Dendritic cell treated with granulocyte-macrophage colony-stimulating factor and Interleukin-4, amounts not matched to agents 40 ng/mL and 50 ng/mL, for 4 days (primary cell): ENCODE measurements around the gene FCN3.
A peak's percentile ranks its signal among the peaks of the same experiment; 100 is the strongest.

Experiments used
- H3K27ac Mint-ChIP-seq: one replicate; pipeline ENCODE4 v1.8.0; 2022; ENCODE audit warnings: mild to moderate bottlenecking, mixed read lengths
- H3K27me3 Mint-ChIP-seq: one replicate; pipeline ENCODE4 v1.8.0; 2022; ENCODE audit warnings: mild to moderate bottlenecking, mixed read lengths
- H3K36me3 Mint-ChIP-seq: one replicate; pipeline ENCODE4 v1.8.0; 2022; ENCODE audit warnings: low read depth, mixed read lengths
- H3K4me1 Mint-ChIP-seq: one replicate; pipeline ENCODE4 v1.8.0; 2022; ENCODE audit warnings: low read depth, mixed read lengths
- H3K4me3 Mint-ChIP-seq: one replicate; pipeline ENCODE4 v1.8.0; 2022; ENCODE audit warnings: mild to moderate bottlenecking, moderate library complexity, mixed read lengths
- H3K9me3 Mint-ChIP-seq: one replicate; pipeline ENCODE4 v1.8.0; 2022; ENCODE audit warnings: mixed read lengths
- intact Hi-C: fragments of 100-400 bp; cut with micrococcal nuclease; formaldehyde crosslinking; loops from one replicate; pipeline ENCODE4 v1.15.0; 2022

Gene FCN3

DNA sequence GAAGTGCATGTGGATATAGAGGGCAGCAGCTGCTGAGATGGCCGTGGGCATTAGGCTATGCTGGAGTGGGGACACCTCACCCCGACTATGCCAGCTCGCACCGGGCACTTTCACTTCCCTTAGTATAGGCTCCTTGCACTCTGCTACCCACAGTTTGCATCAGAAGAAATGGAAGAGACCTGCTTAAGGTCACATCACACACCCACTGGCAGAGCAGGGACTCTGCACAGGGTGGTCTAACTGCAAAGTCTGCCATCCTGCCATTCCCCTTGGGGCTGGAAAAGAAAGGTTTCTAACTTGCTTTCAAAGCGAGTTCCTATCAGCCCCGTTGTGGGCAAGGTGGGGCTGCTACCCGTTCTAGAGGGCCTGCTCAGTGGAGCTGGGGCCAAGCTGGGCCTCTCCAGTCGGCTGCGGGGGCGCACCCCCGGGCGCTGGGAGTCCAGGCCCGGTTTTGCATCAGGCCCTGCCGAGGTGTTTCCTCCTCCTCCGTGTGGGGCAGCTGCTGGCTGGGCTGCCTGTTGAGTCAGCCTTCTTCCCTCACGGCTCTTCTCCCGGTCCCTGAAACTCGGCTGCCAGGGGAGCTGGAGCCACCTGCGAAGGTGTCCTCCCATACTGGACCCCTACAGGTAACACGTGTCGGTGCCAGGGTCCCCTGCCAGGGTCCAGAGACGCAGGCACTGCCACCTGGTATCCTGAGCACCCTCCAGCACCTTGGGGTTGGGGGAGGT lies 32.9 kb downstream of the FCN3 start, which contains the start of gene SYTL1:
Gene SYTL1, plus strand, starts transcription at position 498 of the 728 bp plus-strand sequence. CDS start 3,313 bp downstream, outside the sequence.
- intact Hi-C loops: no loop called here
- no peaks in the 10 kb centered on the region for H3K27me3 Mint-ChIP-seq

GRCh38 chr1:27339213-27339612 lies 35.4 kb downstream of the FCN3 start:
- Mint-ChIP-seq H3K27me3 (no peaks in the 10 kb centered on the region), H3K27ac (no peak overlapping the region), H3K4me3 (no peak overlapping the region), H3K4me1 (peaks cover 46% of the 10 kb centered on the region), H3K36me3 (peaks cover 41% of the 10 kb centered on the region), H3K9me3 (no peaks in the 10 kb centered on the region)
- intact Hi-C loops: no loop called here

More for the DNA sequence above, 32.9 kb downstream of the FCN3 start, which contains the start of gene SYTL1:
- peak within 1 kb of the TSS; percentile 48 for H3K4me3 Mint-ChIP-seq
- peaks cover 60% of the 10 kb centered on the region for H3K4me1 Mint-ChIP-seq
- H3K9me3 Mint-ChIP-seq: no peaks in the 10 kb centered on the region
- peaks cover 25% of the 10 kb centered on the region for H3K36me3 Mint-ChIP-seq
- H3K27ac Mint-ChIP-seq: peak within 1 kb of the TSS; percentile 48

- intact Hi-C loops: no loop called here
- H3K27me3 Mint-ChIP-seq: no peaks in the 10 kb centered on the region
- no peak overlapping the region for H3K4me3 Mint-ChIP-seq
- peaks cover 41% of the 10 kb centered on the region for H3K4me1 Mint-ChIP-seq
- peaks cover 46% of the 10 kb centered on the region for H3K36me3 Mint-ChIP-seq
- no peak overlapping the region for H3K27ac Mint-ChIP-seq
- H3K9me3 Mint-ChIP-seq: no peaks in the 10 kb centered on the region
Measured at GRCh38 chr1:27338751-27339150, 35.9 kb downstream of the FCN3 start.

DNA sequence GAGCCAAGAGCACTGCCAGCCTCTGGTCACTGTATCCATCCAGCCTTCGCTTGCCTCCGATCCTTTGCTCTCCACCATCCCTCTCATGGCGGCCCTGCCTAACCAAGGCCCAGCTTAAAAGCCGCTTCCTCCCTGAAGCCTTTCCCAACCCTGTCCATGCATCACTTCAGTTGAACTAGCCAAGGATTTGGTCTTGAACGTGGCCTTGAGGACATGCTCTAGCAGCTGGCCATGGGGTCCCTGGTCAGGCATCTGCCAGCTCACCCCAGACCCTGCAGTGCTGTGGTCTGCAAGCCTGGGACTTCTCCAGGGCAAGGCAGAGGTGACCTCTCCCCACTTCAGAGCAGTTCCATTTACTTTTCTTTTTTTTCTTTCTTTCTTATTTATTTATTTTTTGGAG lies 37.9 kb downstream of the FCN3 start:
- Mint-ChIP-seq H3K36me3 (peaks cover 66% of the 10 kb centered on the region), H3K9me3 (no peaks in the 10 kb centered on the region), H3K27ac (no peak overlapping the region), H3K27me3 (no peaks in the 10 kb centered on the region), H3K4me3 (no peak overlapping the region), H3K4me1 (peaks cover 36% of the 10 kb centered on the region)
- intact Hi-C loops: no loop called here

DNA sequence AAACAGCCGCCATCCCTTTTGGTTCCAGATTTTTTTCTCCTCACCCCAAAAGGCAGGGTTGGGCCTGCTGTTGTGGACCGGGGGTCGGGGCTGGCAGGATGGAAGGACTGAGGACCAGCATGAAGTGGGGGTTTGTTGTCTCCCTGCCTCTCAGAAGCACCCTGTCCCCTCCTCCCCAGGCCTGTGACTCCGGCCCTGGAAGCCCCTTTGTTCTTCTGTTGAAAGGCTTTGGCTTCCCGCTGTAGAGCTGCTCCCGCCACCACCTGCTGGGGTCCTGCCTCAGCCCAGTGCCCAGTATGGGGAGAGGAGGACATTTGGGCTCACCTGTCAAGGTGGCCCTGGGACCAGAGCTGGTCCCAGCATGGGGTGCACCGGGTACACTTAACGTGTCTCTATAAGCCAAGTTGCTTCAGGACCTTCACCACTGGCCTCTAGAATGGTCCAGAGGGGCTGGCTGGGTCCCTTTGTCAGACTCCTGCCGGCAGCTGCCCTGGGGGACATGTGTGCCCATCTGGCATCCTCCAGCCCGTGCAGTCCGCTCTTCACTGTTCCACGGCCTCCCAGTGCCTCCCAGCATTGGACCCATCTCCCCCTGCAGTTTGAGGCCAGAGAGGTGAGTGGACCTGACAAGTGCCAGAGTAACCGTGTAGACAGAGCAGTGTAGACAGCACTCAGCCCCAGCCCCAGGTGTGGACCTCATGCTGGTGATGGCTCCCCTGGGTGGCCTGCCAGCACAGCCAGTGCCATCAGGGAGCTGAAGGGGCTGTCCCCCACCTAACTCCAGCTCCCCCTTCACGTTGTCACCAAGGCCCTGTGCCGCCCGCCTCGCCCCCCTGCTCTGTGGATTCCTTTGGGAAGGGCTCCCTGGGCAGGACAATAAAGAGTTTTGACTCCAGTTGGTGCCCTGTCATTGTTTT lies 38.9 kb downstream of the FCN3 start:
- Mint-ChIP-seq H3K9me3 (no peaks in the 10 kb centered on the region), H3K36me3 (peaks cover 76% of the 10 kb centered on the region), H3K27ac (no peak overlapping the region), H3K4me3 (no peak overlapping the region), H3K27me3 (no peaks in the 10 kb centered on the region), H3K4me1 (peaks cover 36% of the 10 kb centered on the region)
- intact Hi-C loops: no loop called here

DNA sequence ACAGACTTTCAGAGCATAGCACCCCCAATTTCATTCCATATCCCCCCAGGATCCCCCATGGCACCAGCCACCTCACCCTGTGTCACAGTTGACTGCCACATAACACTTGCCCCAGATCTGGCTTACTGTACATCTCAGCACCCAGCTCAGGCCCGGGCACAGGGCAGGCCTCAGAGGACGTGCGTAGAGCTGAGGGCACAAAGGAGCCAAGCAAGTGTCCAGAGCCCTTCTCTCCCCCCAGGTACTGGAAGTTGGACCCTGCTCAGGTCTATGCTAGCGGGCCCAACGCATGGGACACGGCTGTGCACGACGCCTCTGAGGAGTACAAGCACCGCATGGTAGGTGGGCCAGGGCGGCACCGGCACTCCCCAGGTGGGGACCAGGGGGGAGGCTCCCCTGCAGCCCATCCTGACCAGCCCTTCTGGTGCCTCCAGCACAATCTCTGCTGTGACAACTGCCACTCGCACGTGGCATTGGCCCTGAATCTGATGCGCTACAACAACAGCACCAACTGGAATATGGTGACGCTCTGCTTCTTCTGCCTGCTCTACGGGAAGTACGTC lies 40.8 kb downstream of the FCN3 start:
- peaks cover 94% of the 10 kb centered on the region for H3K36me3 Mint-ChIP-seq
- no peak overlapping the region for H3K4me3 Mint-ChIP-seq
- no peak overlapping the region for H3K27ac Mint-ChIP-seq
- peaks cover 35% of the 10 kb centered on the region for H3K4me1 Mint-ChIP-seq
- H3K27me3 Mint-ChIP-seq: no peaks in the 10 kb centered on the region
- no peaks in the 10 kb centered on the region for H3K9me3 Mint-ChIP-seq
- intact Hi-C loops: no loop called here

DNA sequence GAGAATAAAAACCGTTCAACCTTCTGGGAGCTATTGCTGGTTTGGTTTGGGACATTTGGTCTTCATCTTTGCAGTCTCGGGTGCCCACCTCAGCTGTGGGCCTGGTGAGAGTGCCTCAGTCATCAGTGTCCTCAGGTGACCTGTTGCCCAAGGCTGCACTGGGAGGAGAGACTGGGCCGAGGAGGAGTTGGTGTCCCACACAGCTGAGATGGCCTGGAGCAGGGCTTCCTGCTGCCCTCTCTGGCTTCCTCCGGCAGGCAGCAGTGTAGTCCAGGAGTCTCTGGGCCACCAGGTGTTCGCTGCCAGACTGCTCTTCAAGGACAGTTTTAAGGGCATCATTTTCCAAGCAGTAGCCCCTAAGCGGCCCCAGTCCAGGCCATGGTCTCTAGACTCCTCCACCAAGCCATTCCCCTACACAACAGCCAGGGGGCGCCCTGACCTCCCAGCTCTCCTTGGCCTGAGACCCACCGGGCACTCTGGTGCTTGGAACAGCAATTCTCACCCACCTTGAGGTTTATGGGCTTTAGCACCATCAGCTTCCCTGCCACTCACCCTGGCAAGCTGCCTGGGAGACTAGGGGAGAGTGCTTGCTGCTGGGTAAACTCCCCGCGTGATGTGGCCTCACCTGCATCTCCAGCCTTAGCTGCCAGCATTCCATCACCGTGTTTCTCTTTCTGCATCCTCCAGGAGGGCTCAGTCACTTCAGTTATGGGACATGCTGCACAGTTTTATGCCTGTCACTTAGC lies 41.9 kb downstream of the FCN3 start:
- H3K4me1 Mint-ChIP-seq: peaks cover 44% of the 10 kb centered on the region
- no peaks in the 10 kb centered on the region for H3K27me3 Mint-ChIP-seq
- no peak overlapping the region for H3K4me3 Mint-ChIP-seq
- H3K36me3 Mint-ChIP-seq: peaks cover 95% of the 10 kb centered on the region
- peak overlapping the region; percentile 24 for H3K27ac Mint-ChIP-seq
- intact Hi-C loops: no loop called here
- no peaks in the 10 kb centered on the region for H3K9me3 Mint-ChIP-seq

GRCh38 chr1:27331922-27332321 lies 42.7 kb downstream of the FCN3 start:
- peak overlapping the region; percentile 24 for H3K27ac Mint-ChIP-seq
- H3K36me3 Mint-ChIP-seq: peaks cover 94% of the 10 kb centered on the region
- intact Hi-C loops: no loop called here
- no peak overlapping the region for H3K4me3 Mint-ChIP-seq
- no peaks in the 10 kb centered on the region for H3K27me3 Mint-ChIP-seq
- peaks cover 45% of the 10 kb centered on the region for H3K4me1 Mint-ChIP-seq
- H3K9me3 Mint-ChIP-seq: no peaks in the 10 kb centered on the region

DNA sequence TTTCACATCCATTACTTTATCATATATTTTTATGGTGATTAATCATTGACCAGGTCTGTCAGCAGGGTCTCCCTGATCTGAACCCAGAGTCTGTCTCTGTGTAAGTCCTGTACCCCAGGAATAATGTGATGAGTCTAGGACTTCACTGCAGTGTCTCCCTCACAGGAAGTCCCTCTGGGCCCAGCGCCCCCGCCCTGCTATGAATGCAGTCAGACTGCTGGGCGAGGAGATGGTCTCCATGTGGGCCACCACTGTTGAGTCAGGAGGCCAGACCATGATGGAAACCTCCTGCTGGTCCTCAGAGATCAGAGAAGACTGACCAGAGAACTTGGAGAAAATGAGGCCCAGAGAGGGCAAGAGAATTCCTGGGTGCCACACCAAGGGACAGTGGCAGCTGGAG lies 43.2 kb downstream of the FCN3 start:
- H3K9me3 Mint-ChIP-seq: no peaks in the 10 kb centered on the region
- peaks cover 50% of the 10 kb centered on the region for H3K4me1 Mint-ChIP-seq
- peaks cover 89% of the 10 kb centered on the region for H3K36me3 Mint-ChIP-seq
- H3K27ac Mint-ChIP-seq: no peak overlapping the region
- no peaks in the 10 kb centered on the region for H3K27me3 Mint-ChIP-seq
- no peak overlapping the region for H3K4me3 Mint-ChIP-seq
- intact Hi-C loops: no loop called here

DNA sequence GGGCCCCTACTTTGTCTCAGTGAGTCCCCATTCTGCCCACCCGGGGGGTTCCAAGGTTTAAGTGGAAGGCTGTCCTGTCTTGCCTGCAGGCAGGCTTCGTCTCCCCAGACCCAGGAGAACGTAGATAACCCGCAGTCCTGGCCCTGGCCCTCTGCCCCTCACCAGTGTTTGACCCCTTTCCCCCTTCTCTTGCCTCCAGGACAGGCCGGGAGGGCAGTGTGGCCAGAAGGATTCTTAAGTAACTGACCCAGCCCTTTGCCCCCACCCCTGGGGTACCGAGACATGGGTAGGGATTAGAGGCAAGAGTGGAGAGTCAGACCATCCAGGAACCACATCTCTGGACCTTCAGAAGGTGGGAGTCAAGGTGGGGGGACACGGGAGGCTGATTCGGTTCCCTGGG lies 43.8 kb downstream of the FCN3 start:
- Mint-ChIP-seq H3K27me3 (no peaks in the 10 kb centered on the region), H3K27ac (no peak overlapping the region), H3K9me3 (no peaks in the 10 kb centered on the region), H3K36me3 (peaks cover 87% of the 10 kb centered on the region), H3K4me3 (no peak overlapping the region), H3K4me1 (peaks cover 57% of the 10 kb centered on the region)
- intact Hi-C loops: no loop called here

GRCh38 chr1:27327964-27328363 lies 46.7 kb downstream of the FCN3 start:
- peaks cover 77% of the 10 kb centered on the region for H3K4me1 Mint-ChIP-seq

GRCh38 chr1:27325286-27325685 lies 49.3 kb downstream of the FCN3 start:
- Mint-ChIP-seq H3K27ac (no peak overlapping the region), H3K4me1 (peaks cover 53% of the 10 kb centered on the region), H3K27me3 (no peaks in the 10 kb centered on the region), H3K4me3 (no peak overlapping the region), H3K9me3 (no peaks in the 10 kb centered on the region), H3K36me3 (peaks cover 64% of the 10 kb centered on the region)
- intact Hi-C loops: no loop called here

More at GRCh38 chr1:27327964-27328363, 46.7 kb downstream of the FCN3 start:
- Mint-ChIP-seq H3K9me3 (no peaks in the 10 kb centered on the region), H3K27me3 (no peaks in the 10 kb centered on the region), H3K27ac (no peak overlapping the region), H3K4me3 (no peak overlapping the region), H3K36me3 (peaks cover 83% of the 10 kb centered on the region)
- intact Hi-C loops: no loop called here

DNA sequence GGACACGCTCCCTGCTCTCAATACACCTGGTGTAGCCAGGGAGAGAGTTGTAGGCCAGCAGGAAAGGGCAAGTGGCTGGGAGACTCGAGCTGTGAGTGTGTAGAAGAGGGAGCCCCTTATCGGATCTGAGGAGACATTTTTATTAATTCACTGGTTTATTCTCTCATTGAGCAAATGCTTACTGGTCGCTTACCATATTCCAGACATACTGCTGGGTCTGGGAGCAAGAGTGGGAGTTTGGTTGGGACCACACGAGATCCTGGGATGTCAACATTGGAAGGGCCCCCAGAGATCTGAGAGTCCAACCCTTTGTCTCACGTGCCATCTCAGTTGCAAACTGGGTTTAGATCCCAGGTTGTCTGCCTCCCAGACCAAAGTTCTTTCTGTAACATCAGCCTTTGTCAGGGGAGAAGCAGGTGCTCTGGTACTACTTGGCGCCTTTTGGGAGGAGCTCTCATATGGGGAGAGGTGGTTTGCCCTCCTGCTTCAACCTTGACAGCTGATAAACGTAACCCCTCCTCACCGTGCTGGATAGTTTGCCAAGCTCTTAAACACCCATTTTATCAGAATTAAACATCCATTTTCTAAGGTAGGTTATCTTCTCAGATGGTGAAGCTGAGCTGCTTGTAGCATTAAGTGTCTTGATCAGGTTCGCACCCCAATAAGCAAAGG lies 51.9 kb downstream of the FCN3 start:
- intact Hi-C loops: no loop called here
- Mint-ChIP-seq H3K4me3 (peak overlapping the region; percentile 92), H3K9me3 (no peaks in the 10 kb centered on the region), H3K36me3 (peaks cover 38% of the 10 kb centered on the region), H3K27me3 (peaks cover 10% of the 10 kb centered on the region), H3K4me1 (peaks cover 46% of the 10 kb centered on the region), H3K27ac (peak overlapping the region; percentile 94)
